CD4-positive, alpha-beta T cell treated with Interleukin-17A for 1 hour (primary cell): ENCODE data around the gene FECH.
"Not testable (repeated sequence)": the region's sequence is repeated elsewhere in the genome, so short reads cannot be mapped to it uniquely, and the experiment has no call there.

ENCODE experiments used
- DNase-seq: peaks from one replicate; pipeline ENCODE4 v3.0.0-alpha.2; 2020

Gene FECH

DNA sequence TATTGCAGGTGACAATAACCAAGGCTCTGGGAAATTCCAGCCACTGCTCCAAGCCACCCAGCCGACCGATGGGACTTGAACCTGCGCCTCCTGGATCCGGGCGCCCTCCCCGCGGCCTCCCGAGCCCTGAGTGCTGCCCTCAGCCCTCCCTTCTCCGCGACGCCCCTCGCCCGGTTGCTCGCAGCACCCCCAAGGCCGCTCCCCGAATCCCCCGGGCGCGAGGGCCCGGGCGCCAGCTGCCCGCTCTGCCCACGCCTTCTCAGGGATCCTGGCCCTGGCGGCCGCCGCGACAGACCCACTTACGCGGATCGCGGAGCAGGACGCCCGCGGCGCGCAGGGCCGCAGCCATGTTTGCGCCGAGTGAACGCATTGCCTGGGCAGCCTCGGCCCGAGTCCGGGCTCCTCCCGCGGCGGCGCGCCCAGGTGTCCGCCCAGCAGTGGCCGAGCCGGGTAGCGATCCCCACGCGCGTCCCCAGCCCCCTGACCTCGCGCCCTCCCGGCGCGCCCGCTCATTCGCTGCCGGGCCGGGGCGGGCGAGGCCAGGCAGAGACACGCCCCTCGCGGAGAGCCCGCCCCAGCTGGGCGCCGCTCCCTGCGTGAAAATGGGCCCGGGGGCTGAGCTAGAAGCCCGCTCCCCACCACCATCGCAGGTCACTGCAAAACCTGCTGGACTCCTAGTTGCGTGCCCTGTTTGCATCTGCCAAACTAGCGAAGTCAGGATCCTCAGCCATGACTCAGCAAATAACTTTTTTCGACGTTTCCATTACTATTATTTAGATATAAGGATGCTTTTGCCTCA, at the start of gene FECH:
Gene FECH, minus strand, starts transcription at position 452 of the 799 bp plus-strand sequence. Its CDS starts 82 bp downstream, at position 370.
- DNase-seq, result peak; percentile 76

DNA sequence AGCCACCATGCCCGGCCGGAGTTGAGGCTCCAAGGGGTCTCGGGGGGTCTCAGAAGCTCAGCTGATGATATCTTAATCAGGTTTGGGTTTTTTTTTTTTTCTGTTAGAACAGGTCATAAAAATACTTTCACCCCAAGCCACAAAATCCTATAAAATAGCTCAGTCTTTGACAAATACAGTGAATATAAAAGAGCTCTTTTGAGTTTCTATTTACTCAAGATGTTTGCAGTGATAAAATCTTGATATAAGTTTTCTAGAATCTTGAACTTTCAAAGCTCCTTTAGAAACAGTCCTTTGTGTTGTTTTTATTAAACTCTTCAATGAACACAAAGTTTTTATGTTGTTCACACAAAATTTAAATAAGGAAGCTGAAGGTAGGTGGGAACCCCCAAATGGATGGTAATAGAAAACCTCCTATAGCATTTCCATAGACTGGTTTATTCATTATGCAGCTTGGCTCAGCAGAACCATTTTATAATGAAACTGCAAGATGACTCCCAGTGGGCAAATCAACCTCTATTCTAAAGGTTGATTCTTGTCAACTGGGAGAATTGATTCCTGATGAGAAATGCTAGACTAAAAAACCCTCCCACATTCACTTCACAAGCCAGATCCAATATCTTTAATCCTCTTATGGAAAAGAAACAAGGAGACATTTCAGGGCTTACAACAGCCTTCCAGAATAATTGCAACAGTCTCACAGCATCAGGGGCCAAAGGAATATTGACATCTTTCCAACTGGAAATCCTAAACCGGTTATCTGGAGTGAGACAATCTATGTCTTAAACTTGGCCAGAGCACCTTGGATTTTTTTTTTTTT, 48.7 kb upstream of the FECH start:
- DNase-seq, result no peak

GRCh38 chr18:57631697-57632096, 45.2 kb upstream of the FECH start:
- no peak for DNase-seq

DNA sequence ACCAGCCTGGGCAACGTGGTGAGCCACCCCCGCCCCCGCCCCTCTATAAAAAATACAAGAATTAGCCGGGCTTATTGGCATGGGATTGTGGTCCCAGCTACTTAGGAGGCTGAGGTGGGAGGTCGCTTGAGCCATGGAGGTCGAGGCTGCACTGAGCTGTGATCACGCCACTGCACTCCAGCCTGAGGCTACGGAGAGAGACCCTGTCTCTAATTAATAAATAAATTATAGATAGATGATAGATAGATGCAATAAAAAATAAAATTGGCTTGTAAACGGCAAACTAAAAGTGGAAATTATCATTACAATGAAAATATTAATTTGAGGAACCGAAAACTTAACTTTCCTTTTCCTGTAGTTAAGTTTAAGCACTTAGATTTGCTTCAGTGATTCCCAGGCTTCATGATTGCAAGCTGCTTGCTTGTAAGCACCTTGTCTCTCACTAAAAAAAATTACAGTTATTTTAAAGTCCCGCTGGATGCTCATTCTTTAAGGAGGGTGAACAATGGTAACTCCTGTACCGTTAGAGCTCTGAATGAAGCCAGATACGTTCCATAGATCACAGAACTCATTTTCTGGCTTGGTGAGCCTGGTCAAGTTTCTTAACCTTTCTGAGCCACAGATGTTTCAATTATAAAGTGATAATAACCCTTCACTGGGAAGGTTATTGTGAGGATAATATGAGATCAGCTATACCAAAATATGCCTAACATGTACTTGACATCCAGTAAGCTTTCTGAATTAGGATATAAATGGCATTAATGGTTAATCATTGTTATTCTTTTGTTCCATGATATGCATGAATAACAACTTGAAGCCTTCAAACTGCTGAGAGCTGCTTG, 44.5 kb upstream of the FECH start:
- no peak for DNase-seq

- DNase-seq, result peak; percentile 95
These were observed 43.7 kb upstream of the FECH start for GRCh38 chr18:57630002-57630753.

DNA sequence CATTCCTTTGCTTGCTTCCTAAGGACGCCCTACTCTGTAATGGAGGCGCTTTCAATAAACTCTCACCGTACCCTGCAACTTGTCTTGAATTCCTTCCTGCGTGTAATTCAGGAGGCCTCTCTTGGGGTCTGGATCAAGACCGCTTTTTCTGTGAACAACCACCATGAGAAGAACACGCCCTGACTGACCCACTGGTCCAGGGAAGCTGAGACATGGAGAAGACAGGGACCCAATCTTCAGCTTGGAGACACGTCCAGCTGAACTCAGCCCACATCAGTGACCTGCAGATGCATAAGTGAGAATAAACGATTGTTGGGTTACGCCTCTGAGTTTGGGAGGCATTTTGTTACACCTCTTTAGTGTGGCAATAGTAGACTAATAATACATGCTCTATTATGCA, 42.9 kb upstream of the FECH start:
- DNase-seq, result no peak

- DNase-seq, result no peak
These were observed 41.0 kb upstream of the FECH start for GRCh38 chr18:57627488-57627887.

DNA sequence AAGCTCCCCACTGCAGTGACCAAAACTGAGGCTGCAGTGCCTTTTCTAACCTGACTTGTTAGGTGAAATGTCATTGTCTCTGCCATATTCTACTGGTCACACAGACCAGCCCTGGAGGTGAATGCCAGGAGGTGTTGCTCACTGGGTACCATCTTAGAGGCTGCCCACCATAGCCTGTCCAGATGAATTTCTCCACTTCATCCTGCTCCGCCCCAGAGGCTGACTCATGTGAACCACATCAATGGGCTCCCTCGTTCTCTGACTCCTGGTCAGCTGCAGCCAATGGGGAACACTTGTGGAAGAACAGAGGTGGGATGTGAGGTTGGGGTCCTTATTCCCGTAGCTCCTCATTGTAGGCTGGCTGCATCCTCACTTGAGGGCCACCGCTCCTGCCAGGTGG, 38.5 kb upstream of the FECH start:
- DNase-seq, result no peak

DNA sequence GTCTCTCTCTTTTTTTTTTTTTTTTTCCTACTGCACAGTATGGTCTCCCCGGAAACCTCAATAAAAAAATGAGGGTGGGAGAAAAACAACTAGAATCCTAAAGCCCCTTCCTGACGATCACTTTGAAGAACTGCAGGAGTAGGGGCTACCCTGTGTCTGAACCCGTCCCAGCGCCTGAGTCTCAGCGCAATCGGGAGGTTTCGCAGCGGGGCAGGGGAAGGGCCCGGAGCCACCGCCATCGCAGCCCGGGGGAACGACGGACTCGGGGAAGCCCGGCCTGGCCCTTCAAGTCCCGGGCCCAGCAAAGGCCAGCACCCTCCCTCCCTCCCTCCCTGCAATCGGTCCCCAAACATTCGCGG, 34.7 kb upstream of the FECH start:
- no peak for DNase-seq

GRCh38 chr18:57619876-57620275, 33.4 kb upstream of the FECH start:
- no peak for DNase-seq

DNA sequence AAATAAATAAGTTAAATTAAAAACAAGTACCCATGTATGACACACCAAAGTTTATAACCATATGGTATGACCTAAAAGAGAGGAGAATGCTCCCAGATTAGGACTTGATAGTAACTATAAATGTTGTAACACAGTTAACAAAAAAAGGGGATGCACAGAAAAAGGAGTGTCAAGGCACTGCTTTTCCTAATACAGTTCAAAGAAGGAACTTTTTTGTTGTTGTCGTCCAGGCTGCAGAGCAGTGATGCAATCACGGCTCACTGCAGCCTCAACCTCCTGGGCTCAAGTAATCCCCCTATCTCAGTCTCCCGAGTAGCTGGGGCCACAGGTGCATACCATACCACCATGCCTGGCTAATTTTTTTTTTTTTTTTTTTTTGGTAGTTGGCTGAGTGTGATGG, 32.4 kb upstream of the FECH start:
- no peak for DNase-seq

GRCh38 chr18:57603871-57604270, 17.4 kb upstream of the FECH start:
- DNase-seq, result no peak

DNA sequence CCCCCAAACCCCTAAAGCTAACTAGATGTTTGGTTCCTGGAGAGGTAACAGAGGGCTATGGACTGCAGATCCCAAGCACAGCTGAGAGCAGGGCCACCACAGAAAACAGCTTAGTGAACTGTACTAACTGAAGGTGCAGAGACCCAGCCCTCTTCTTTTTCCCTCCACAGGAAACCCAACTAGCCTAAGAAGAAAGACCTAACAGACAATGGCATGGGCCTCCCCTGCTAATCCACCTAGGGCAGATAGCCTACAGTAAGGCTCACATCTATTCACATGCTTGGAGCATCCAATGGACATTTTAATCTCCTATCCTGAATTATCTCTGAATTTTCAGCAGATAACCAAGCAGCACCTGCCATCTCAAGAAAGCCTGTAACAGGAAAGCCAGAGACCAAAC, 8.8 kb upstream of the FECH start:
- DNase-seq, result no peak

DNA sequence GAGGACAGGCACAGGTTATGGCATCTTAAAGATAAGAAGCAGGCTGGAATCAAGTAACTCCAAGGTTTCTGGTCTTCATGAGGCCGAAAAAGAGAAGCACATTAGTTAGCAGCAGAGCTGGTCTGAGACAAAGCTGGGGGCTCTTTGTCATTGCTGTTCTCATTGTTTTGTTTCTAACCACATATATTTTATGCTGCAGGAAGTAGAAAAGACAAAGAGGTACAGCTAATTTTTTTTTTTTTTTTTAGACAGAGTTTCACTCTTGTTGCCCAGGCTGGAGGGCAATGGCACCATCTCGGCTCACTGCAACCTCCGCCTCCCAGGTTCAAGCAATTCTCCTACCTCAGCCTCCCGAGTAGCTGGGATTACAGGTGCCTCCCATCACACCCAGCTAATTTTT, 6.2 kb upstream of the FECH start:
- not testable (repeated sequence) for DNase-seq

DNA sequence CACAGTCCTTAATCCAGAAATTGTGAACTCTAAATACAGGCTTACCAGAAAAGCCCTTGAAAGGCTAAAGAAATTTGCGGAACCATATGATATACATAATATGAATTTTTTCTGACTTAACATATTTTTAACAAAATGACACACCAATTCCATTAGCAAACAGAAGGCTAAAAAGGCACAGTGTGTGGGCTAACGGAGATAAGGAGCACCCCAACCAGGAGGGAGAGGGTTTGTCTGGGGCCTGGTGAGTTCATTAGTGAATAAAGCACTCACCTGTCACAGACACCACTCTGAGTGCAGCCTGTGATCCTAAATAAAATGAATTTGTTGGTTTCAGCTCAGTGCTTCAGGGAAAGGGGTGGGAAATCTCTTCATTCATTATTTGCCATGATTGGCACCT, 2.7 kb upstream of the FECH start:
- DNase-seq, result no peak

GRCh38 chr18:57587098-57587661, 678 bp upstream of the FECH start:
- DNase-seq, result no peak

GRCh38 chr18:57585855-57586250, 649 bp downstream of the FECH start:
- DNase-seq, result no peak

GRCh38 chr18:57585421-57585820, 1.1 kb downstream of the FECH start:
- no peak for DNase-seq

DNA sequence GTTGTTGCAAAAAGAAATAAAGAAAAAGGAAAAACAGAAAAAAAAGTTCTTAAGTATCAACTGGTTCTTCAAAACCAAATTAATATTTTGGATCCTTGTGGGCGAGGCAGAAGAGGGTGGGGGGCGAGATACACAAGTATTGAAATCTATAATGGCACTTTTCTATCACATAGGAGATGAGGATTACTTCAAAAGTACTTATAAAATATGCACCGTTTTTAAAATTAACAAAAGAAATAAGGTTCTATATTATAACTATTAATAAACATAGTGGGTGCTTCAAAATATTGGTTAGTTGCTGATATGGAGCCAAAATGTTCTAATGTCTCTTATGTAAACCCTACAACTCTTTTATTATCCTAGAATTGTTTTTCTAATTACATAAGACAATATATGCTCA, 2.1 kb downstream of the FECH start:
- DNase-seq, result no peak

- no peak for DNase-seq
These were observed 3.1 kb downstream of the FECH start for GRCh38 chr18:57583297-57583835.

- peak; percentile 22 for DNase-seq
These were observed 5.1 kb downstream of the FECH start for GRCh38 chr18:57581301-57581934.

GRCh38 chr18:57579934-57580333, 6.6 kb downstream of the FECH start:
- DNase-seq, result no peak
